ACC112 (cell line): ENCODE measurements around the gene SLC6A1.

Experiments
- H2AFZ ChIP-seq: fragments of 200-600 bp; sonication (generic); one replicate; pipeline ENCODE4 v1.6.0; 2017; ENCODE audit warnings: antibody characterized with exemption, low read length; ENCODE audit not compliant: unreplicated experiment
- H3K27ac ChIP-seq: fragments of 200-600 bp; sonication (generic); 2 replicates; pipeline ENCODE4 v1.5.1; 2014; ENCODE audit warnings: low read depth, mild to moderate bottlenecking, antibody characterized with exemption, low read length, moderate library complexity
- H3K27me3 ChIP-seq: fragments of 200-600 bp; sonication (generic); 2 replicates; pipeline ENCODE4 v1.6.1; 2014; ENCODE audit warnings: mild to moderate bottlenecking, antibody characterized with exemption, low read length, moderate library complexity, mixed read lengths; ENCODE audit not compliant: insufficient read depth
- H3K36me3 ChIP-seq: fragments of 200-600 bp; sonication (generic); 2 replicates; pipeline ENCODE4 v1.6.1; 2016; ENCODE audit warnings: mild to moderate bottlenecking, antibody characterized with exemption, low read length, moderate library complexity, mixed read lengths; ENCODE audit not compliant: insufficient read depth
- H3K4me1 ChIP-seq: fragments of 200-600 bp; sonication (generic); one replicate; pipeline ENCODE4 v1.6.1; 2016; ENCODE audit warnings: low read length, mixed read lengths; ENCODE audit not compliant: insufficient read depth, unreplicated experiment, control insufficient read depth
- H3K4me3 ChIP-seq: fragments of 200-600 bp; sonication (generic); 2 replicates; pipeline ENCODE4 v1.5.1; 2014; ENCODE audit warnings: mild to moderate bottlenecking, low read depth, low read length
- H3K79me2 ChIP-seq: fragments of 200-600 bp; sonication (generic); one replicate; pipeline ENCODE4 v1.6.0; 2016; ENCODE audit warnings: low read length; ENCODE audit not compliant: control insufficient read depth, unreplicated experiment, insufficient read depth

Gene SLC6A1

GRCh38 chr3:10992017-10992942 is at the start of gene SLC6A1:
Gene SLC6A1 (plus strand): TSS chr3:10992748. CDS start chr3:11017212, 24,464 bp downstream.
- H3K27me3 ChIP-seq, result peaks cover 85% of the 10 kb centered on the region
- no peaks in the 10 kb centered on the region for H3K79me2 ChIP-seq
- H3K36me3 ChIP-seq, result no peaks in the 10 kb centered on the region
- H3K4me1 ChIP-seq, result peaks cover 2% of the 10 kb centered on the region
- no peak within 1 kb of the TSS for H3K27ac ChIP-seq
- H2AFZ ChIP-seq, result no peak within 1 kb of the TSS
- H3K4me3 ChIP-seq, result peak within 1 kb of the TSS; percentile 49

DNA sequence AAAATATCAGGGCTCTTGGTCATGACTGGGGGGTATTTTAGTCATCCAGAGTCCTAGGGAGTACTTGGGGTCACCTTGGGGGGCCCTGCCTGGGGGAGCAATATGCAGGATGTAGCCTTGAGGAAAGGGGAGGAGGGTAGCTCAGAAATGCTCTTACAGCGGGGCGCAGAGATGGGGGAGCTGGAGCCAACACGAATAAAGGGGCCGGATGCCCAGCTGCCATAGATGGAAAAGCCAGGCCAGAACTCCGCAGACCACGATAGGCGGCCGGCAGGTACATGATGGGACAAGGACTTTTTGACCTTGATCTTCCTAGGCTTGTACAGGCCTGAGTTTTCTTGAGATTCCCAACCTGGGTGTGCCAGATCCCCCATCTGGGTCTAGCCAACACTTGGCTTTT is 47.7 kb upstream of the SLC6A1 start:
- peaks cover 43% of the 10 kb centered on the region for H3K27me3 ChIP-seq

DNA sequence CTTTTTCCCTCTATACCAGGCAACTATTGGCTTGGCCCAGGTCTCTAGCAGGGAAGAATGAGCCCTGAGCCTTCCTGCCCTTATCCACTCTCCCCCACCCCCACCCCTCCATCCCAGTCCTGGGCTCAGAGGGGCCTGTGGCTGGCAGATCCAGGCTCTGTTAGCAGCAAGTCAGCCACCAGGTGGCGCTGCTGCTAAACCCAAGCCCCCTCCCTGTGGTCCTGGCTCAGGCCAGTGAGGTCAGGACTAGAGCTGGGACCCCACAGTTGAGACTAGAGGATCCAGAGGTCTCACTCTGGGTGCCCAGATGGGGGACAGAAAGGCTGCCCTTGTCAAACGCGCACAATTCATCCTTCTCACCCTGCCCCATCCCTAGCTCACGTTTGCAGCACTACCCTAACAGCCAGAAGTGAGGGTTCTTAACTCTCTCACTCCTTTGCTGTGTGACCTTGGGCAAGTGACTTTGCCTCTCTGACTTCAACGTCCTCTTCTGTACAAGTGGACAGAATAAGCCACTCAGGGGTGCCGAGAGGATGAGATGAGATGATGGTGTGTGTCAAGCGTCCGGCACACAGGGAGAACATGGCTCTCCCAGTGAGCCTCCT is 46.8 kb upstream of the SLC6A1 start:
- Histone ChIP-seq H3K27me3 (peaks cover 47% of the 10 kb centered on the region), H3K27ac (no peak overlapping the region)

More for the DNA sequence above, 47.7 kb upstream of the SLC6A1 start:
- H3K4me1 ChIP-seq, result no peaks in the 10 kb centered on the region
- no peaks in the 10 kb centered on the region for H3K79me2 ChIP-seq
- no peaks in the 10 kb centered on the region for H3K36me3 ChIP-seq
- H3K4me3 ChIP-seq, result no peak overlapping the region
- no peak overlapping the region for H3K27ac ChIP-seq
- no peak overlapping the region for H2AFZ ChIP-seq

DNA sequence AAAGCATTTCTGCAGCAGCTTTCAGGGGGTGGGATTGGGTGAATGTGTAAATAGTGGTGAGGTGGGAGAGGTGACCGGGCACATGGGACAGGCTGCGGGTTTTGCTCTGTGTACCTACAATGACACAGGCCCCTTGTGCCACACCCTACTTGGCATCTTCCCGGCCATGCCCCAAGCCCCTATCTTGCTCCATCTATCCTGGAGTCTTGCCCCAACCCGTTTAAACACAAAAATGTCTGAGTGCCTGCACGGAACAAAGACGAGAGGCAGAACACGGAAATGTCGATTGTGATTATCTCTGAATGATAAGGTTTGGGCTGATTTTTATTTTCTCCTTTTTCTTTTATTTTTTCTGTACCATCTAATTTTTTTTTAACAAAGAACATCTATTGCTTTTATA is 46.0 kb upstream of the SLC6A1 start:
- H3K36me3 ChIP-seq, result no peaks in the 10 kb centered on the region
- H2AFZ ChIP-seq, result no peak overlapping the region
- no peaks in the 10 kb centered on the region for H3K79me2 ChIP-seq
- H3K4me3 ChIP-seq, result no peak overlapping the region
- no peak overlapping the region for H3K27ac ChIP-seq
- H3K27me3 ChIP-seq, result peaks cover 47% of the 10 kb centered on the region
- H3K4me1 ChIP-seq, result peaks cover 3% of the 10 kb centered on the region

More for the DNA sequence above, 46.8 kb upstream of the SLC6A1 start:
- no peak overlapping the region for H2AFZ ChIP-seq
- no peak overlapping the region for H3K4me3 ChIP-seq
- H3K4me1 ChIP-seq, result no peaks in the 10 kb centered on the region
- H3K79me2 ChIP-seq, result no peaks in the 10 kb centered on the region
- H3K36me3 ChIP-seq, result no peaks in the 10 kb centered on the region

- no peak overlapping the region for H2AFZ ChIP-seq
- no peak overlapping the region for H3K4me3 ChIP-seq
- H3K27ac ChIP-seq, result no peak overlapping the region
- H3K36me3 ChIP-seq, result no peaks in the 10 kb centered on the region
- H3K27me3 ChIP-seq, result peaks cover 50% of the 10 kb centered on the region
- peaks cover 3% of the 10 kb centered on the region for H3K4me1 ChIP-seq
- H3K79me2 ChIP-seq, result no peaks in the 10 kb centered on the region
These were observed 44.2 kb upstream of the SLC6A1 start for GRCh38 chr3:10948326-10948725.

- no peak overlapping the region for H3K27ac ChIP-seq
- H2AFZ ChIP-seq, result no peak overlapping the region
- H3K27me3 ChIP-seq, result peaks cover 54% of the 10 kb centered on the region
- H3K36me3 ChIP-seq, result no peaks in the 10 kb centered on the region
- no peaks in the 10 kb centered on the region for H3K79me2 ChIP-seq
- H3K4me3 ChIP-seq, result no peak overlapping the region
- H3K4me1 ChIP-seq, result peaks cover 3% of the 10 kb centered on the region
These were observed 43.4 kb upstream of the SLC6A1 start for GRCh38 chr3:10949197-10949596.

DNA sequence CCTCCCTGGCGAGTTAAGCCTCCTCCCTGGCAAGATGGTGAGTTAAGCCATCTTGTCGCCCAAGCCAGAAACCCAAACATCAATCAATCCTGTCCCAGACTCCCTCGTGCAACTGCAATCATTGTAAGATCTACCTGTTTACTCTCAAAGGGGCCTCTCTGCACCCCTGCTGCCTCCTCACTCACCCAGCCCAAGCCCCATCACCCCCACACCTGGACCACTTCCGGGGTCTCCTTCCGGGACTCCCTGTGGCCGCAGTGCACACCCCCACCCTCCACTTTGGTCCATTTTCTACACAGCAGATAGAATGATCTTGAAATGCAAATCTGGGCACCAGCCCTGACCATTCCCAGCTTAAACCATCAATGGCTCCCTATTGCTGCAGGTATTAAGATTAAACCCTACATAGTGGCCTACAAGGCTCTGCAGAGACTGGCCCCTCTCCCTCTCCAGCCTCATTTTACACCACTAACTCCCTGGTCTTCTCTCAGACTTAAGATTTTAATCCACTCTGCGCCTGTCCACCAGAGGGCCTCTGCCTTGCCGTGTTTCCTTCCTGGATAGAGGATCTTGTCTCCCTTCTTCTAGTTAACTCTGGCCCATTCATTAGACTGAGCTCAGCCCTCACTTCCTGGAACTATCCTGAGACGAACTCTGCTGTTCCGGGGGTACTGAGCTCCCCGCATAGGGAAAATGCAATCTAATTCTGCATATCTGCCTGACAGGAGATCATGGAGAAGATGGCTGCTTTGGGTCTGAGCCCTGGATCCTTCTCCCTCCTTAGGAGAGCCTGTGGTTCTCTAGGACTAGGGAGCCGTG is 41.9 kb upstream of the SLC6A1 start:
- peak overlapping the region; percentile 90 for H2AFZ ChIP-seq
- H3K4me3 ChIP-seq, result no peak overlapping the region
- H3K4me1 ChIP-seq, result peaks cover 3% of the 10 kb centered on the region
- no peaks in the 10 kb centered on the region for H3K79me2 ChIP-seq
- H3K27me3 ChIP-seq, result peaks cover 55% of the 10 kb centered on the region
- no peak overlapping the region for H3K27ac ChIP-seq
- H3K36me3 ChIP-seq, result no peaks in the 10 kb centered on the region

DNA sequence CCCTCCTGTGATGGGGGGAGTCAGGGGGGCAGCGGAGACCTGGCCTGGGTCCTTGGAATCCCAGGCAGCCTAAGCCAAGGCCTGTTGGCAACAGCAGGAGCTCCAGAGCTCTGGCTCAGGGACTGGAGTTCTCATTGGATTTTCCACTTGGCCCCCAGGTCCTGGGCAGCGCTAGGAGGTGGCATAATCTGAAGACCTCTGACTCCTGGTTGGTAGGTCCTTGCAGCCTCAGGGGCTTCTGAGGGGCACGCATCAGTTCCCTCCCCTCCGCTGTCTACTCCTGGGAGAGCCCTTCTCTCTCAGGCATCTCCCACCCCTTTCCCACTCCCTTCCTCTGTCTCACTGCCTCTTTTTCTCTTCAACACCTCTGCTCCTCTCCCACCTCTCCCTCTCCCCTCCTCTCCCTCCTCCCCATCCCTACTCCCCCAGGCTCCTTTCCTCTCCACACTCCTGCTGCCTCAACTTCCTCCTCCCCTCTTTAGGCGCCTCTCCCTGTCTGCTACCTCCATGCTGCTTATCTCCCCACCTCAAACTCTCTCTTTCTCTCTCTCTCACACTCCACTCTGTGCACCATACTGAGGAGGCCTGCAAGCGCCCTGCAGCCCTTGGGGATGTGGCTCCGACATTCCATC is 41.1 kb upstream of the SLC6A1 start:
- Histone ChIP-seq H2AFZ (peak overlapping the region; percentile 90), H3K4me1 (peaks cover 3% of the 10 kb centered on the region), H3K36me3 (no peaks in the 10 kb centered on the region), H3K27me3 (peaks cover 54% of the 10 kb centered on the region), H3K4me3 (no peak overlapping the region), H3K79me2 (no peaks in the 10 kb centered on the region), H3K27ac (no peak overlapping the region)

GRCh38 chr3:10952525-10952924 is 40.0 kb upstream of the SLC6A1 start:
- Histone ChIP-seq H3K4me3 (no peak overlapping the region), H2AFZ (no peak overlapping the region), H3K27ac (no peak overlapping the region), H3K4me1 (peaks cover 3% of the 10 kb centered on the region), H3K36me3 (no peaks in the 10 kb centered on the region), H3K27me3 (peaks cover 54% of the 10 kb centered on the region), H3K79me2 (no peaks in the 10 kb centered on the region)

DNA sequence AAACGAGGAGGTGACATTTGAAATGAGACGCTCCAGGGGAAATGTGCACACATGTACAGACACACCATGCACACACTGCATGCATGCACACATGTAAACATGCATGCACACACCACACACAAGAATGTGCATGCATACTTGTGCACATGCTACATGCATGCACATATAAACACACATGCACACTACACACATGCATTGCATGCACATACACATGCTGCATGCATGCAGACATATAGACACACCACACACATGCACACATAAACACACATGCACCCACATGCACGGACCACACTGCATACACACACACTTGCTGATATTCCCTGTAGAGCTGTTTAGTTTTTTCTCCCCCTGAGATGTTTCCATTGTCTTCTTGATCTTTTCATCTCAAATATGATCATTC is 37.8 kb upstream of the SLC6A1 start:
- peaks cover 53% of the 10 kb centered on the region for H3K27me3 ChIP-seq
- H3K4me1 ChIP-seq, result peaks cover 3% of the 10 kb centered on the region

More for the DNA sequence above, 37.8 kb upstream of the SLC6A1 start:
- no peak overlapping the region for H3K4me3 ChIP-seq
- H2AFZ ChIP-seq, result no peak overlapping the region
- no peaks in the 10 kb centered on the region for H3K36me3 ChIP-seq
- no peaks in the 10 kb centered on the region for H3K79me2 ChIP-seq
- H3K27ac ChIP-seq, result no peak overlapping the region
